GM18517 (cell line): ENCODE data around the gene HSP90AB1.
A peak's percentile ranks its signal among the peaks of the same experiment; 100 is the strongest.

Experiments
- ATAC-seq: cut with Tn5 transposase; IDR thresholded peaks from one replicate; pipeline ENCODE4 v1.9.1; 2021; ENCODE audit warnings: mild to moderate bottlenecking, moderate library complexity; ENCODE audit not compliant: unreplicated experiment

The HSP90AB1 gene

GRCh38 chr6:44253307-44254101, 6.6 kb downstream of the HSP90AB1 start:
- ATAC-seq: no peak

GRCh38 chr6:44254191-44255104, 7.5 kb downstream of the HSP90AB1 start:
- ATAC-seq: no peak

- ATAC-seq: no peak
Observed at GRCh38 chr6:44255105-44255808, 8.4 kb downstream of the HSP90AB1 start.

GRCh38 chr6:44255871-44256774, 9.2 kb downstream of the HSP90AB1 start:
- ATAC-seq: no peak

GRCh38 chr6:44256775-44257024, 9.8 kb downstream of the HSP90AB1 start:
- ATAC-seq: no peak

- ATAC-seq: peak; percentile 29
Observed at GRCh38 chr6:44257025-44257752, 10.3 kb downstream of the HSP90AB1 start, which contains the start of gene SLC35B2. Gene SLC35B2, minus strand, starts transcription at chr6:44257528. Its CDS starts 118 bp downstream, at chr6:44257410.

GRCh38 chr6:44257753-44258324, 10.9 kb downstream of the HSP90AB1 start:
- peak; percentile 28 for ATAC-seq

- ATAC-seq: no peak
Observed at GRCh38 chr6:44258325-44258863, 11.5 kb downstream of the HSP90AB1 start.

- no peak for ATAC-seq
Observed at GRCh38 chr6:44258921-44259320, 12.0 kb downstream of the HSP90AB1 start.

- ATAC-seq: no peak
Observed at GRCh38 chr6:44260011-44260410, 13.1 kb downstream of the HSP90AB1 start.

GRCh38 chr6:44260451-44261297, 13.8 kb downstream of the HSP90AB1 start:
- ATAC-seq: no peak

- no peak for ATAC-seq
Observed at GRCh38 chr6:44261581-44261980, 14.7 kb downstream of the HSP90AB1 start.

GRCh38 chr6:44262467-44263353, 15.8 kb downstream of the HSP90AB1 start:
- no peak for ATAC-seq

- no peak for ATAC-seq
Observed at GRCh38 chr6:44263354-44264100, 16.6 kb downstream of the HSP90AB1 start.

- ATAC-seq: peak; percentile 28
Observed at GRCh38 chr6:44264154-44265006, 17.5 kb downstream of the HSP90AB1 start.
